DMS53 treated with DMSO at 0.1 percent for 48 hours (cell line): ENCODE results near the gene COQ2.

ENCODE experiments used
- DNase-seq: peaks from one replicate; lab custom pipeline; 2025; ENCODE audit not compliant: unreplicated experiment; lab: John Stamatoyannopoulos, UW

Gene COQ2

DNA sequence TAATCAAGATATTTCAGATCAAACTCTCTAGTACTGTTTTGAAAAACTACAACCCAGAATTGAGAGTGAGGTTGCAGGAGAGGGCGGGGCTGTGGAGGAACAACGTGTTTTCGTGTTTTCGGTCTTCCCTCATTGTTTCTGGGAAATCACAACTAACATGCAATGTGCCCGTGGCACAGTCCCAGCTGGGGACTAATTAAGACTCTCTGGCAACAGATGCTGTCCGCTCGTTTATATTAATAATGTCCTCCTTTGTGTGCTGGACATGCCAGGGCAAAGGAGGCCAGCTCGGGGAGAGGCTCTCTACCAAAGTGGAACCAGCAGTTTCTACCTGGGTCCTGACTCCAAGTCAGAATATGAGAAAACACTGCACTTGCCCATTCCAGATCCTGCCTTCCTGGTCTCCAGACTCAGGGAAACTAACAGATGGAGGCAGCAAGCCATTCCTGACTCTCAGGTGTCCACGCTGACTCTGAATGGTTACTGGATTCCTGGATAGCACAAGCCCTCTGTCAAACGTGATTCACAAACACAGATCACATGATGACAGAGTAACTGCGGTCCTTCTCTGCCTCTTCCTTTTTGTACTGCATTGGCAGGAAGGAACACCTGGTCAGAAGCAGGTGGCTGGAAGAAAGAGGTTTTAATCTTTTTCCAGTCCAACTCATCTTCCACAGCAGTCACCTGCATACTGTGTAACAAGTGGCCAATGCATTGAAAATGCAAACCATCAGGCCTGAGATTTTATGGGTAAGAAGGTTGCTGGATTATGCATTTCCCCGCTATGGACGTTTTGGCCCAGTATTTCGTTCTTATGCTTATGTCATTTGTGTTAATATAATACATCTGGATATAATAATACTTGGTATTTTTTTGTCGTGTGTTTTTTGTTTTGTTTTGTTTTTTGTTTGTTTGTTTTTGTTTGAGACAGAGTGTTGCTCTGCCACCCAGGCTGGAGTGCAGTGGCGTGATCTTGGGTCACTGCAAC, 65.0 kb downstream of the COQ2 start:
- DNase-seq: peak; percentile 31

DNA sequence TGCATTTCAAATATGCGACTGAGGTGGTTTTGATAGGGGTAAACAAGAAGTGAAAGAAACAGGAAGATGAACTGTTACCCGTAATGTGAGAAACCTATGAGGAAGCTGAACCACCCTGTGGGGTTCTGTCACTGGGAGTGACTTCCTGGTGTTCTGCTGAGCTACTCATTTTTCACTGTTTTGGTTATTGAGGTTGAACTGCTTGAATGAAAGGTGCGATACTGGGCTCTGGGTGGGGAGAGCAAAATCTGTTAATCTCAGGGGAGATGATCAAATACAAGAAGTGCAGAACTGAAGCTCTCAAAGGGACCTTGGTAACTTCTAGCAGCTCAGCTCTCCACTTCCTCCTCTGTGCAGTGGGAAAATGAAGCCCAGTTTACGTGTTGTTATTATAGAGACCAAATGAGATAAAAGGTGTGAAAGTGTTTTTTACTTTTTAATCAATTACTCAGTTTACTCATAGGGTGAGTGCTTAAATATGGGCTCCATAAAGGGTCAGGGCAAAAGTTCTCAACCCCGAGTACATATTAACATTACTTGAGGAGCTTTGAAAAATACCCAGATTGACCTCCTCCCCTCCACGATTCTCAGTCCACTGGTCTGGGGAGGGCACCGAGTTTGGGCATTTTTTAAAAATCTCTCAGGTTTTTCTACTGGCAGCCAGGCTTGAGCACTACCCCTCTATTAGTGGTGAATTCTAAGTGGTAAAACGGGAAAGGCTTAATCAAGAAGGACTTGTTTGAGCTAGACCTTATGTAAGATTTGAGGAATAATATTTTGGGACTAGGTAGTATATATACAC, 66.7 kb downstream of the COQ2 start:
- DNase-seq: no peak

- no peak for DNase-seq
These were observed 67.5 kb downstream of the COQ2 start for GRCh38 chr4:83216959-83217683.

DNA sequence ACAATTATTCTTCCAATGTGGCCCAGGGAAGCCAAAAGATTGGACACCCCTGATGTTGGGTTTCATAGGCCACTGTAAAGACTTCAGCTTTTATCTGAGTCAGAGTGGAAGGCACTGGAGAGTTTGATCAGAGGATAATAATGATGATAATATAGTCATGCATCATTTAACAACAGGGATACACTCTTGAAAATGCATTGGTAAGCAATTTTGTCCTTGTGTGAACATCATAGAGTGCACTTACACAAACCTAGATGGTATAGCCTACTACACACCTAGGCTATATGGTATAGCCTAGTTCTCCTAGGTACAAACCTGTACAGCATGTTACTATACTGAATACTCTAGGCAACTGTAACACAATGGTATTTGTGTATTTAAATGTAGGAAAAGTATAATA, 70.5 kb downstream of the COQ2 start:
- no peak for DNase-seq
